Measurements from ENCODE around the gene MINK1.
"Not testable (repeated sequence)": the region's sequence is repeated elsewhere in the genome, so short reads cannot be mapped to it uniquely, and the experiment has no call there.

Gene MINK1

DNA sequence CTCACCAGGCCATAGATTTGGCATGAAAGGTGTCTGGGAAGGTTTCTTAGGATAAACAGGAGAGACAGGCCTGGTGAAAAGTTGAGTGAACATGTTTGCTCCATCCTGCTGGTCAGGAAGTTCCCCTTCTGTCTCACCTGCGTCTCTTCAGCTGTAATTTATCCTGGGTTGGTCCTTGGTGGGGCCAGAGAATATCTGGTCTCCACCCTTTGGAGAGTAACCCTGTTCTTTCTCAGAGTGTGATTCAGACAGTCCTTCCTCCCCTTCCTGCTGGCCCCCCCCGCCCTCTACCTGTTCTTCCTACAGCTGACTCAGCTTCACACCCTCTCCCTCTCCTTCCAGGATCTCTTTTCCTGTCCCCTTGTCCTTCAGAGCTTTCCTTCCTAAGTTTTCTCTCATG, 17.1 kb downstream of the MINK1 start:
- no peak for DNase-seq

DNA sequence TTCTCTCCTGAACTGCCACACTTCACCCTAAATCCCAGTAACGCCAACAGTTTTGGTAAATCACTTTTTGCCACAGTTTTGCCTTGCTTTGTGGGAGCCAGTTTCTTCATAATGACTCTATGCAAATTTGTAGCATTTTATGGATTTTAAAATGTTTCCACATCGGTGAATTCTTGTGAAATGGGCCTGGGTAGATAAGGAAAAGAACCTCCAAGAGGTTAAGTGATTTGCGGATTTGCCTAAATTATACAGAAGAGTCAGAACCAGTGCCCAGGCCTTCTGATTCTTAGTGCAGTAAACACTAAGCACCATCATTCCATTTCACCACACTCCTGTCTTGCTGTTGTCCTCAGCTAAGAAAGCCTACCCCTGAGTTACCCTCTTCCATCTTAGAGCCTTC, 17.9 kb downstream of the MINK1 start:
- no peak for DNase-seq

DNA sequence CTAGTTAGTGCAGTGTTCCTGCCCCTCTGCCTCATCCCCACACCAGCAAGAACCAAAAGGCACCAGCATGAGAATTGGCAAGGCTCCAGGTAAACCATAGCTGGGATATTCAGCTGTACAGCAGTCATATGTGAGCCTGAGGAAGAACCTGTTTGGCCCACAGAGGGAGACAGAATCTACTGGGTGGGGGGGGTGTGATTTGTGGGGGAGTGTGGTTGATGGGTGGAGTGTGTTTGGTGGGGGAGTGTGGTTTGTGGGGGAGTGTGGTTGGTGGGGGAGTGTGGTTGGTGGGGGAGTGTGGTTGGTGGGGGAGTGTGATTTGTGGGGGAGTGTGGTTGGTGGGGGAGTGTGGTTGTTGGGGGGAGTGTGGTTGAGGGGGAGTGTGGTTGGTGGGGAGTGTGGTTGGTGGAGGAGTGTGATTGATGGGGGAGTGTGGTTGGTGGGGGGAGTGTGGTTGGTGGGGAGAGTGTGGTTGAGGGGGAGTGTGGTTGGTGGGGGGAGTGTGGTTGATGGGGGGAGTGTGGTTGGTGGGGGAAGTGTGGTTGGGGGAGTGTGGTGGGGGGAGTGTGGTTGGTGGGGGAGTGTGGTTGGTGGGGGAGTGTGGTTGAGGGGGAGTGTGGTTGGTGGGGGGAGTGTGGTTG, 19.5 kb downstream of the MINK1 start:
- DNase-seq, result no peak

- DNase-seq, result no peak
Observed at GRCh38 chr17:4853208-4853671, 20.1 kb downstream of the MINK1 start.

DNA sequence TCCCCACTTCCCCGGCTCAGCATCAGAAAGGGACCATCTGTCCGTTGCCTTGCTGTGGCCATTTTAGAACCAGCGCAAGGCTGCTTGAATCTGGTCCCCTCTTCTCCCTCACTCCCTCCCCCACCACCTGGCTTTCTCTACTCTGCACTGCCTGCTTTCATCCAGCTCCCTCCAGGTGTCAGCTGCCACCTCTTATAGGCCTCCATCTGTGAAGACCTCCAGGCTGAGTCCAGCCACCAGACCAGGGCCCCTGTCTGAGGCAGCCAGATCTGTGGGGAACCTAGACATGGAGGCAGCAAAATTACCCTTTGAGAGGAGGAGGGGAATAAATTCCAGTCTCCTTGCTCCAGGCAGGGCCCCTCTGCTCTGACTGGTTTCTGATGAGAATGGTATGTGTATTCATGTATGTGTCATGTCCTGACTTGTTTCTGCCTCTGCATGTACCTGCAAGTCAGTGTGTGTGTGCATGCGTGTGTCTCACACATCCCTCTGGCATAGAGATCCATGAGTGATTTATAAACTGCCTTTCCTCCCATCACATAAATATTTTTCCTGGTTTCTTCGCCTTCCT, 21.1 kb downstream of the MINK1 start:
- DNase-seq, result no peak

DNA sequence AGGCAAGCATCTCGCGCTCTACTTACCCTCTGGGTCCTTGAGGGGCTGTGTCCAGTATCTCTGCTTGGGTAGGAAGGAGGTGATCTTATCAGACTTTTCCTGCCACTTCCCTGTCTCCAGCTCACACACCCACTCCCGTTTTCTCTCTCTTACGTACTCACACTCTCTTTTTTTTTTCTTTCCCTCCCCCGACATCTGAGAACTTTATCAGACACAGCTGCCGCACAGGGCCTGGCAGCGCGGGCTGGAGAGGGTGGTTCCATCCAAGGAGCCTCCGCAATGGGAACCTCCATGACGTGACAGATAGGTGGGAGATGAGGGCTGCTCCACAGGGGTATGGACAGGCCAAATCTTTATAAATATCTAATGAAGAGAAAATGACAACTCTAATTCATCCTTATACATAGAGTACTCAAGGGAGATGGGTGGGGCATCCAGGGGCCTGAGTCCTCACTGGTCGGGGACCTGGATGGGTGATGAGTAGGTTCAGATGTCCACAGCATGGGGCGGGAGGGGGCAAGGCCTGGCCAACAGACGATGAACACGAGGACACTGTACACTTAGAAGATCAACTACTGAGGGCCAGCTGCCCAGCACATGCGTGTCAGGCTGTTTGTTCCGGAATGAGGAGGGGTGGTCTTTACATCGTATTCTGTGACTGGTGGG, 23.3 kb downstream of the MINK1 start:
- no peak for DNase-seq

- DNase-seq, result no peak
Observed at GRCh38 chr17:4856937-4857314, 23.8 kb downstream of the MINK1 start.

- not testable (repeated sequence) for DNase-seq
Observed at GRCh38 chr17:4857347-4857746, 24.2 kb downstream of the MINK1 start.

- DNase-seq, result no peak
Observed at GRCh38 chr17:4858068-4858881, 25.1 kb downstream of the MINK1 start.

- DNase-seq, result no peak
Observed at GRCh38 chr17:4858882-4859260, 25.7 kb downstream of the MINK1 start.

GRCh38 chr17:4859816-4860625, 26.9 kb downstream of the MINK1 start:
- DNase-seq, result no peak

- DNase-seq, result no peak
Observed at GRCh38 chr17:4860651-4861050, 27.5 kb downstream of the MINK1 start.

GRCh38 chr17:4861052-4861451, 27.9 kb downstream of the MINK1 start:
- DNase-seq, result no peak

GRCh38 chr17:4862720-4863119, 29.6 kb downstream of the MINK1 start:
- DNase-seq, result no peak

DNA sequence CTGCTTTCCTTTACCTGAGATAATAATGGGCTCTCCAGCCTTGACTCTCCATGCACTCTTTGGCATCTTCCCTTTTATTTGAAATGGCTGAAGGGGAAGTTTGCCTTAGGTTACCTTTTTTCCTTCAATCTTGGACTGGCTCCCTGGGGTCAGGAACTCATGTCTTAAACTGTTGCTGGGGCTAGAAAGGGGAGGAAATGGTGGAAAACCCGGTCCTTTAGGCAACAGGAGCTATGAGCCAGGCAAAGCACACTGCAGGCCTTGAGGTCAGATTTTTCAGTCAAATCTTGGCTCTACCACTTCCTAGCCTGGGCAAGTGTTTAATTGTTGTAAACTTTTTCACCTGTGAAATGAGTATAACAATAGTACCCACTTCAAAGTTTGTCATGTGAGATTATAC, 30.2 kb downstream of the MINK1 start:
- DNase-seq, result no peak

GRCh38 chr17:4867535-4867934, 34.4 kb downstream of the MINK1 start:
- DNase-seq, result not testable (repeated sequence)

- DNase-seq, result not testable (repeated sequence)
Observed at GRCh38 chr17:4869058-4869998, 36.2 kb downstream of the MINK1 start.

- no peak for DNase-seq
Observed at GRCh38 chr17:4870855-4871254, 37.7 kb downstream of the MINK1 start.

DNA sequence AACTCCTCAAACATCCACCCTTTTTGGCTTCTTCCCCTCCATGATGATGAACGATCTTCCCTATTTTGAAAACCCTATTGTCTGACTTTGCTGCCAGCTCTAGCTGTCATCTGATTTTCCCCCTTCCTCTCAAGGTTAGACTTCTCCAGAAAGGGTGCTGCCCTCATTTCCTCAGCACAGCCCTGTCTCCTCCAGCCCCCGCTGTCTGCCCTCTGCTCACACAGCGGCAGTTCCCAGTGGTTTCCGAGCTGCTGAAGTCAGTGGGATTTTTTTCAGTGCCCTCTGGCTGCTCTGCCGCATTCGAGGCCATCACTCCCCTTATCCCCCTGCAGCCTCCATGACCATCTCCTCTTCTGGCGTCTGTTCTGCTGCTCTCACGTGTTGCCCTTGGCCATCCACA, 39.6 kb downstream of the MINK1 start:
- DNase-seq, result no peak

GRCh38 chr17:4877089-4877488, 43.9 kb downstream of the MINK1 start:
- no peak for DNase-seq

DNA sequence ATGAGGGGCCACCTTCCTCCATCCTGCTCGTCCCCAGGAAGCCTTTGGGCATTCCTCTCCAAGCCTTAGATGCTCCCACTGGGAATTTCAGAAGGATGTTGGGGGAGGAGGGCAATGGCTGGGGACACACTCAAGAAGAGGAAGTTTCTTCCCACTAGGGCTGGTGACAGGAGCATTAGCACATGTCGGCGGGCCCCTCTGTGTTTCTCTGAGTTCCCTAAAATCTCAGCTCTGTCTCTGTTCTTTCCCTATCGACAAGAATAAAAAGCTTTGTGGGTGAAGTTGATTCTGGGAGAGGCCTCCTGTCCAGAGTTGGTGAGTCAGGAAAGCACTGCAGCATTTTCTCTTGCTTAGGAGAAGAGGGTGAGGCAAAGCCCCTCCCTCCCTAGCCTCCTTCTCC, 46.5 kb downstream of the MINK1 start:
- DNase-seq, result no peak

DNA sequence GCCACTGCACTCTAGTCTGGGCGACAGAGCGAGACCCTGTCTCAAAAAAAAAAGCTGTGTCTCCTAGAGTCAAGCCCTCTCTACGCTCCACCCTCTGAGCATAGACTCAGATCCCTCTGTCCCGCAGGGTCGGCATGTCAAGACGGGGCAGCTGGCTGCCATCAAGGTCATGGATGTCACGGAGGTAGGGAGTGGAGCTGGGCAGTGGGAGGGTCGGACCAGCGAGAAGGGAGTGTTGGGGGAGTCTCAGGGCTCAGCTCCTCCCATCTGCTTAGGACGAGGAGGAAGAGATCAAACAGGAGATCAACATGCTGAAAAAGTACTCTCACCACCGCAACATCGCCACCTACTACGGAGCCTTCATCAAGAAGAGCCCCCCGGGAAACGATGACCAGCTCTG, 47.7 kb downstream of the MINK1 start:
- no peak for DNase-seq
